G401.6 (cell line): ENCODE measurements around the gene TNFRSF14.

ENCODE experiments used
- FAIRE-seq: peaks from 2 replicates; lab custom pipeline; 2012; peaks lifted over from hg19 to GRCh38; lab: Jason Lieb, UNC

TNFRSF14 gene

DNA sequence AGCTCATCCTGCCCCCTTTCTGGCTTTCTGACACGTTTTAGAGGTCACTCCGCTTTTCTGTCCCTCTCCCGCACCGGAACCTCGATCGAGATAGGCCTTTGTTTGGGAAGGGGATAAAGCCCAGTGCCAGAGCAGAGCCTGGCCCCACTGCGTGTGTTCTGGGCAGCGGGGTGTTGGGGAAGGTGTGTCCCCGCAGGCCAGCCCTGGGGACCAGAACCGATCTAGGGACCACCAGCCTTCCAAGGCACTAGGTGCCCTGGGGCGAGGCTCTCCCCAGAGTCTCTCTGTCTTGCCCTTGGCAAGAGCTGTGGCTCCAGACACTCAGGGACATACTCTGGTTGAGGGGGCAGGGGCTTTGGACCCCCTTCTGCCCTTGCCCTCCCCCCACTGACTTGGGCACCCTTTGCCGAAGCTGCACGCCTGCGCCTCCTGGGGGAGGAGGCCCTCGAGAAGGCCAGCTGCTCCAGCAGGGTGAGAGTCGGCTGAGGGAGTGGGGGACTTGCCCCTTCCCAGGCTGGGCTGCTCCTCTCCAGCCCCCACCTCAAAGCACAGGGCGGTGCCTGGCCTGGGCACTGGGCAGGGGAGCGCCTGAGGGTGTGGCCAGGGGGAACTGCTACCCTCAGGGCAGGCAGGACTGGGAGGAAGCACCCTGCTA, 46.8 kb downstream of the TNFRSF14 start:
- no peak for FAIRE-seq

DNA sequence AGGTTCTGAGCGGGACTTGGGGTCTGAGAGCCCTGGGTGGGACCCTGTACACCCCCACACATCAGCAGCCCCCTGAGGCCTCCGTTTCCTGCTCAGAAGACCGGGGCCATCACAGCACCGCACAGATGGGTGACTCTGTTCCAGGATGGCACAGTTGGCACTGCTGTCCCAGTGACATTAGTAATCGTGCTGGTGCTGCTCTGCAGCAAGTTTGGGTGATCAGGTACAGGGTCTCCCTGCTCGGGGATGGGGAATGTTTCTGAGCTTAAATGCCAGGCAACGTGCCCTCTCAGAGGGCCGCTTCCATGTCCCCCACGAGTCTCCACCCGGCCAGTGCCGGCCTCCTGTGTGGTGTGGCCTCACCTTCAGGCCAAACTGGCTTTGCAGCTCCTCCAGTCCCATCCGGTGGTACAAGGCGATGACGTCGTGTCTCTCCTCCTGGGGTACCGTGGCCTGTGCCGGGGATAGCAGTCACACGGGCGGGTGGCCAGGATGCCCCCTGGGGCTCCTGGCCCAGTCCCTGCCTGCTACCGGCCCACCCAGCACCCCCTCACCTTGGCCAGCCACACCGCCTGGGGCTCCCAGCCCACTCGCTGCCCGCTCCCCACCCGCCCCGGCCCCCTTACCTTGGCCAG, 47.5 kb downstream of the TNFRSF14 start:
- FAIRE-seq: no peak

- FAIRE-seq: no peak
These were observed 48.1 kb downstream of the TNFRSF14 start for GRCh38 chr1:2604156-2604843.

DNA sequence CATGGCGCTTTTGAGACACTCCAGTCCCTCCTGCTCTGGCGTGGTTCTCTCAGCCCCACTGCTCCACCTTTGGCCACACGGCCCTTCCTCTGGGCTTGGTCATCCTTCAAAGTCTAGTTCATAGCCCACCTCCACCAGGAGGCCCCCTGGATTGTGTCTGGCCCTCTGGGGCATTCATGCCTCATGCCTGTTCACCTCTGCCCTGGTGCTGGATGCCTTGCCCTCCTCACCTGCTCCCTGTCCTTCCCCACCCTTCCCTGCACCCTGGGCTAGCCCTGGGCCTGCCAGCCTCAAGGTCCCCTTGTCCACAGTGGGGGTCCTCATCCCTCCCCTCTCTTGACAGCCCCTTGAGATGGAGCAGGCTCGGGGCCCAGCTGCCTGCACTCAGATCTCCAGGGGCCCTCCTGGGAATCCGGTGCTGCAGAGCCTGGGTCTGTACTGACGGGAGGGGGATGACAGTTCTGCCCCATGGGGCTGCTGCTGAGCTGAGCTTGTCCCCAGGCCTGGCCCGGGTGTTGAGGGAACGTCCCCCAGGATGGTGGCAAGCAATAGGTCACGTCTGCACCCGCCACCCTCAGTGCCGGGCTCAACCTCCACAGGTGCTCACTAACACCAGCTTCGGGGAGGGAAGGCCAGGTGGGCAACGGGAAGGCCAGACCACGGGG, 48.8 kb downstream of the TNFRSF14 start:
- no peak for FAIRE-seq

DNA sequence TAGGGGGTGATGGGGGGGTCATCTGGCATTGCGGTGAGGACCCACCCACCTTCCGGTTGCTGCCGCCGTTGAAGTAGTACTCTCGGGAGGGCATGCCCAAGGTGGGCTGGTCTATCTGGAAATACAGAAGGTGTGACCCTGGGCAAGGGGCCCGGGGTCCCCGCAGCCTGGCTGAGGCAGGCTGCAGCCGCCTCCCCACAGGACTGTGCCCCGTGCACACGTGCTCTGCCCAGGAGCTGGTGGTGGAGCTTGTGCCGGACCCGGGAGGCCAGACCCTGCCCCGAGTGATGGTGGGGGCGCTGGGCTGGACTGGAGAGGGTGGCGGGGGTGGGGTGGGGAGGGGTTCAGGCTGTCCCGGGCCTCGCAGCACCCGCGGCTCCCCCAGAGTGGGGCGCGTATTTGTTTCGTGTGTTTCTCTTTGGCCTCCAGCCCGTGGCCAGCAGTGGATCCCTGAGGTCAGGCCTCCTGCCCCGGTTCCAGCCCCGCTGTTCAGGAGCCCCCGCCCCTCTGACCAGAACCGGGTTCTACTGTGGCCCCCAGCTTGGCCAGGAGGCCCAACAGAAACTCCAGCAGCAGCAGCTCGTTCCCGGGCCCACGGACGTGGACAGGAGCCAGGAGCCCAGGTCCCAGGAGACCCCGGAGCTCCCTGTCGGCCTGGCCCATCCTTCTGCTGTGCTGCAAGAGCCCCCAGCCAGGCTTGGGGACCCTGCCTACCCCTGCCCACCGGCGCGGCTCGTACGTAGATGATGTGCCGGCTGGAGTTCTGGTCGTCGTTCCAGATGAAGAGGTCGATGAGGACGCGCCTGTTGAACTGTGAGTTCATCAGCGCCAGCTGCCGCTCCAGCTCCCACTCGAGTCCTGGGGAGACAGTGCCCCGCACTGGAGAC, 49.6 kb downstream of the TNFRSF14 start:
- FAIRE-seq: no peak

GRCh38 chr1:2606396-2606880, 50.3 kb downstream of the TNFRSF14 start:
- FAIRE-seq: no peak

DNA sequence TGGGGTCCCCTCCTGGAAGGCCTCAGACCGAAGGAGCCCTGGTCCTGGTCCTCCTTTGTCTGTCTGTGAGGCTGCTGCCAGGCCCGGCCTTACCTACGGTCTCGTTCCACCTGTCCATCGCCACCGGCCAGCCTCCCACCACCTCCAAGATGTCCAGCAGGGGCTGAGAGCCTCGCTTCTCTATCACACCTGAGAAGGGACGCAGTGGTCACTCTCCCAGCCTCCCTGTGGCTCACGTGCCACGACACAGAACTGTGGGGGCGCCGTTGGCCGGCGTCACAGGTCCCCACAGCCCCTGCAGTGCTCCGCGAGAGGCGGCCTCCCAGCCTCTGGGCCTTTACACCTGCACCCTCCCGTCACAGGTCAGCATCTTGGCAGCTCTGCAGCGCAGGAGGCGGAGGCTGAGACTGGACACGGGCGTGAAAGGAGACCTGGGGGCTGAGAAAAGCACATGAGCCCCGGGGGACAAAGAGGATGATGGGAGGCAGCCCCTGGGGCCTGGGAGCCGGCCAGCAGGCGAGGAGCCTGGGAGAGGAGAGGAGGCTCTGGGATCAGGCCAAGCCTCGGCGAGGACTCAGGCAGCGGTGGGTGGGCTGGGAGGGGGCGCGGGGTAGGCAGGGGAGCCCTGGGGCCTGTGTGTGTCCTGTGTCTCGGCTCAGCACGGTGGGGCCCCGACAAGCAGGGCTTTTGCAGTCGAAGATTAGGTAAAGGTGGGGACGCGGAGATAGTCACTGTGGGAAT, 50.9 kb downstream of the TNFRSF14 start:
- FAIRE-seq: no peak

GRCh38 chr1:2607641-2608091, 51.5 kb downstream of the TNFRSF14 start:
- no peak for FAIRE-seq

GRCh38 chr1:2609319-2610035, 53.3 kb downstream of the TNFRSF14 start:
- no peak for FAIRE-seq

GRCh38 chr1:2610036-2610959, 54.1 kb downstream of the TNFRSF14 start:
- FAIRE-seq: no peak

DNA sequence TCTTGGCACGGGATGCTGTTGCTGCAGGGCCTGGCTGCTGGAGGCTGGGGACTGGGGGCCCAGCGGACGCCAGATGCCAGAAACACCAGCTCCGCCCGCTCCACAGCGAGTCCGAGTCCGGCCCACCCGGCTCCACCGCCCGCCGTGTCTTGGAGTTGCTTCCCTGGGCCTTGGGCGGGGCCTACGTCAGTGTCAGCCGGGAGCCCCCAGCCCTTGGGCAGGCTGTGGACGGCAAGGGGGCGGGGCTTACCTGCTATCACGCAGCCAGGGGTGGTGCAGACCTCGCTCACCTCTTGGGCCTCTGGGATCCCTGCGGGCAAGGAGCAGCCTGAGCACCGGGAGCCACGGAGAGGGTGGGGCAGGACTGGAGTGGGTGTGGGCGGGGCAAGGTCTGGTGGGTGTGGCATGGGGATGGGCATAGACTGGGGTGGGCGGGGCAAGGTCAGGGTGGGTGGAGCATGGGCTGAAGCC, 54.9 kb downstream of the TNFRSF14 start:
- no peak for FAIRE-seq

GRCh38 chr1:2611621-2612437, 55.7 kb downstream of the TNFRSF14 start:
- no peak for FAIRE-seq

DNA sequence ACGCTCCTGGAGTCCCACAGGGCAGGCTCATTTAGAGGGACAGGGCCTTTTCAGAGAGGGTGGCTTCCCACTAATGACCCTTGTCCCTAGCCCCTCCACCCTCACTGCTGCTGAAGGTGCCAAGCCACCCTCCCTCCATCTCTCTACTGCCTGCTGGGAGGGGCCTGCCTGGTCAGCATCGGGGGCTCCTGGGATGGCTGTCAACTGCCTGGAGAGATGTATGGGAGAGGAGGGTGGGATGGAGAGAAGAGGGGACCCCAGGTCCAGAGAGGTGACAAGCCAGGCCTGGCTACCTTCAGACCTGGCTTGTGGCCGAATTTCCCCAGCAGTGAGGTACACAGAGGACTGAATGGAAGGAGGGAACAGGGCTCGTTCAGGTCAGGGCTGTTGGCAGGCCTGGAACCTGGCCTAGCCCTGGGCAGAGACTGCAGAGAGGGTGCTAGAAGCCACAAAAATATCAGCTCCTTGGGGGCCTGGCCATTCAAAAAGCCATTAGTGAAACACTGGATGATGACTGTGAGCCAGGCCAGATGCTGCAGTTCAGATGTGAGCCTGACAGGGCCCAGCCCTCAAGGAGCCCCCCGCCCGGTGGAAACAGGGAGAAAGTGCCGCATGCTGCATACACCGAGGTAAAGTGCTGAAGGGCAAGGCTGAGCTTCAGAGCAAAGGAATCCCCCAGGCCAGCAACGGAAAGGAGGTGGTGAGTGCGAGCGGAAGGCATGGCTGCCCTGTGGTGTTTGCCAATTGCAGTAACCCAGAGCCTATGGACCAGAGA, 56.6 kb downstream of the TNFRSF14 start:
- FAIRE-seq: no peak
